Measurements from ENCODE around the gene TMPRSS11E. TPM values are rescaled to one million over a fixed set of nuclear protein-coding genes. Genes with fewer than 3 reads are reported as not detected.

The TMPRSS11E gene
- total RNA-seq, 1 experiment from 2014 or later = 1.9 TPM

DNA sequence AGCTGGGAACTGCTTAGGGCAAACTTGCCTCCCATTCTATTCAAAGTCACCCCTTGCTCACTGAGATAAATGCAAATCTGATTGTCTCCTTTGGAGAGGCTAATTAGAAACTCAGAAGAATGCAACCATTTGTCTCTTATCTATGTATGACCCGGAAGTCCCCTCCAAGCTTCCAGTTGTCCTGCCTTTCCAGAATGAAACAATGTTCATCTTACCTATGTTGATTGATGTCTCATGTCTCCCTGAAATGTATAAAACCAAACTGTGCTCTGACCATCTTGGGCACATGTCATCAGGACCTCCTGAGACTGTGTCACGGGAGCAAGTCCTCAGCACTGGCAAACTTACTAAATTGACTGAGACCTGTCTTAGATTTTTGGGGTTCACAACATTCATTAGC, 37.1 kb upstream of the TMPRSS11E start:
- TF ChIP-seq TEAD1 (CRISPR knock-in tag; IDR thresholded peaks at IDR 0.05) = peak; percentile 68; the same call in 1 of the 2 replicates
- TF ChIP-seq, protein P1, sequence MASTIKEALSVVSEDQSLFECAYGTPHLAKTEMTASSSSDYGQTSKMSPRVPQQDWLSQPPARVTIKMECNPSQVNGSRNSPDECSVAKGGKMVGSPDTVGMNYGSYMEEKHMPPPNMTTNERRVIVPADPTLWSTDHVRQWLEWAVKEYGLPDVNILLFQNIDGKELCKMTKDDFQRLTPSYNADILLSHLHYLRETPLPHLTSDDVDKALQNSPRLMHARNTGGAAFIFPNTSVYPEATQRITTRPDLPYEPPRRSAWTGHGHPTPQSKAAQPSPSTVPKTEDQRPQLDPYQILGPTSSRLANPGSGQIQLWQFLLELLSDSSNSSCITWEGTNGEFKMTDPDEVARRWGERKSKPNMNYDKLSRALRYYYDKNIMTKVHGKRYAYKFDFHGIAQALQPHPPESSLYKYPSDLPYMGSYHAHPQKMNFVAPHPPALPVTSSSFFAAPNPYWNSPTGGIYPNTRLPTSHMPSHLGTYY (CRISPR knock-in tag; IDR thresholded peaks at IDR 0.05) = no peak
- no peak for TF ChIP-seq ATF1 (CRISPR knock-in tag; IDR thresholded peaks at IDR 0.05)
- no peak for TF ChIP-seq ZNF219 (CRISPR knock-in tag; IDR thresholded peaks at IDR 0.05; ENCODE audit: borderline replicate concordance)
- TF ChIP-seq ETV6 (CRISPR knock-in tag; IDR thresholded peaks at IDR 0.05) = peak; percentile 68; the same call in 1 of the 2 replicates
- TF ChIP-seq, protein P2, sequence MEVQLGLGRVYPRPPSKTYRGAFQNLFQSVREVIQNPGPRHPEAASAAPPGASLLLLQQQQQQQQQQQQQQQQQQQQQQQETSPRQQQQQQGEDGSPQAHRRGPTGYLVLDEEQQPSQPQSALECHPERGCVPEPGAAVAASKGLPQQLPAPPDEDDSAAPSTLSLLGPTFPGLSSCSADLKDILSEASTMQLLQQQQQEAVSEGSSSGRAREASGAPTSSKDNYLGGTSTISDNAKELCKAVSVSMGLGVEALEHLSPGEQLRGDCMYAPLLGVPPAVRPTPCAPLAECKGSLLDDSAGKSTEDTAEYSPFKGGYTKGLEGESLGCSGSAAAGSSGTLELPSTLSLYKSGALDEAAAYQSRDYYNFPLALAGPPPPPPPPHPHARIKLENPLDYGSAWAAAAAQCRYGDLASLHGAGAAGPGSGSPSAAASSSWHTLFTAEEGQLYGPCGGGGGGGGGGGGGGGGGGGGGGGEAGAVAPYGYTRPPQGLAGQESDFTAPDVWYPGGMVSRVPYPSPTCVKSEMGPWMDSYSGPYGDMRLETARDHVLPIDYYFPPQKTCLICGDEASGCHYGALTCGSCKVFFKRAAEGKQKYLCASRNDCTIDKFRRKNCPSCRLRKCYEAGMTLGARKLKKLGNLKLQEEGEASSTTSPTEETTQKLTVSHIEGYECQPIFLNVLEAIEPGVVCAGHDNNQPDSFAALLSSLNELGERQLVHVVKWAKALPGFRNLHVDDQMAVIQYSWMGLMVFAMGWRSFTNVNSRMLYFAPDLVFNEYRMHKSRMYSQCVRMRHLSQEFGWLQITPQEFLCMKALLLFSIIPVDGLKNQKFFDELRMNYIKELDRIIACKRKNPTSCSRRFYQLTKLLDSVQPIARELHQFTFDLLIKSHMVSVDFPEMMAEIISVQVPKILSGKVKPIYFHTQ (CRISPR knock-in tag; IDR thresholded peaks at IDR 0.05) = peak; percentile 80; the same call in 1 of the 2 replicates
- TF ChIP-seq, protein P3, sequence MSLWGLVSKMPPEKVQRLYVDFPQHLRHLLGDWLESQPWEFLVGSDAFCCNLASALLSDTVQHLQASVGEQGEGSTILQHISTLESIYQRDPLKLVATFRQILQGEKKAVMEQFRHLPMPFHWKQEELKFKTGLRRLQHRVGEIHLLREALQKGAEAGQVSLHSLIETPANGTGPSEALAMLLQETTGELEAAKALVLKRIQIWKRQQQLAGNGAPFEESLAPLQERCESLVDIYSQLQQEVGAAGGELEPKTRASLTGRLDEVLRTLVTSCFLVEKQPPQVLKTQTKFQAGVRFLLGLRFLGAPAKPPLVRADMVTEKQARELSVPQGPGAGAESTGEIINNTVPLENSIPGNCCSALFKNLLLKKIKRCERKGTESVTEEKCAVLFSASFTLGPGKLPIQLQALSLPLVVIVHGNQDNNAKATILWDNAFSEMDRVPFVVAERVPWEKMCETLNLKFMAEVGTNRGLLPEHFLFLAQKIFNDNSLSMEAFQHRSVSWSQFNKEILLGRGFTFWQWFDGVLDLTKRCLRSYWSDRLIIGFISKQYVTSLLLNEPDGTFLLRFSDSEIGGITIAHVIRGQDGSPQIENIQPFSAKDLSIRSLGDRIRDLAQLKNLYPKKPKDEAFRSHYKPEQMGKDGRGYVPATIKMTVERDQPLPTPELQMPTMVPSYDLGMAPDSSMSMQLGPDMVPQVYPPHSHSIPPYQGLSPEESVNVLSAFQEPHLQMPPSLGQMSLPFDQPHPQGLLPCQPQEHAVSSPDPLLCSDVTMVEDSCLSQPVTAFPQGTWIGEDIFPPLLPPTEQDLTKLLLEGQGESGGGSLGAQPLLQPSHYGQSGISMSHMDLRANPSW (CRISPR knock-in tag; conservative IDR thresholded peaks at IDR 0.05; ENCODE audit: low read depth) = no peak
- TF ChIP-seq, protein P4, sequence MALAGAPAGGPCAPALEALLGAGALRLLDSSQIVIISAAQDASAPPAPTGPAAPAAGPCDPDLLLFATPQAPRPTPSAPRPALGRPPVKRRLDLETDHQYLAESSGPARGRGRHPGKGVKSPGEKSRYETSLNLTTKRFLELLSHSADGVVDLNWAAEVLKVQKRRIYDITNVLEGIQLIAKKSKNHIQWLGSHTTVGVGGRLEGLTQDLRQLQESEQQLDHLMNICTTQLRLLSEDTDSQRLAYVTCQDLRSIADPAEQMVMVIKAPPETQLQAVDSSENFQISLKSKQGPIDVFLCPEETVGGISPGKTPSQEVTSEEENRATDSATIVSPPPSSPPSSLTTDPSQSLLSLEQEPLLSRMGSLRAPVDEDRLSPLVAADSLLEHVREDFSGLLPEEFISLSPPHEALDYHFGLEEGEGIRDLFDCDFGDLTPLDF (CRISPR knock-in tag; IDR thresholded peaks at IDR 0.05) = no peak
- TF ChIP-seq, protein P5, sequence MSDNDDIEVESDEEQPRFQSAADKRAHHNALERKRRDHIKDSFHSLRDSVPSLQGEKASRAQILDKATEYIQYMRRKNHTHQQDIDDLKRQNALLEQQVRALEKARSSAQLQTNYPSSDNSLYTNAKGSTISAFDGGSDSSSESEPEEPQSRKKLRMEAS (CRISPR knock-in tag; IDR thresholded peaks at IDR 0.05) = 0 out of 2 replicates have a peak, but pooled peaks have one; percentile 49
- 0 out of 2 replicates have a peak, but pooled peaks have one; percentile 60 for TF ChIP-seq PRRX2 (CRISPR knock-in tag; IDR thresholded peaks at IDR 0.05)

DNA sequence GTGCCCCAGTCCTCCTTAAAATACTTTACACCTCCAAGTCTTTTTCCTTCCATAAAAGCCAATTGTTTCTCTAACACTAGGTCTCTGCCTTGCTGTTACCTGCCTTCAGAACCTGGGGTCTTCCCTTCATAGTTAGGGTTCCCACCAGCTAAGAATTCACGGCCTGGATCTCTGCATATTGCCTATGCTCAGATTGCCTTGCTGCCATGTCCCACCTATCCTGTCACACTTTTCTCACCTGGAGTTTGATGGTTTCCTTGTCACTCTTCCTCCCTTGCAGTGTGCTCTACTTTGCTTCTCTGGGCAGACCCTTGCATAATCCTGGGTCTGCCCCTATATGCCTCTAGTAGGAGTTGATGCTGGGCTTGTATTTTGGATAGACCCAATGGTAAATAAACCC, 36.6 kb upstream of the TMPRSS11E start:
- Mint-ChIP-seq H3K4me3 (peak overlapping the region; percentile 76; the same call in 1 of the 2 replicates), H3K27me3 (ENCODE audit: low read depth) (no peaks in the 10 kb centered on the region; the same call in 1 of the 2 replicates), H3K4me1 (peaks cover 75% of the 10 kb centered on the region), H3K9me3 (peaks cover 6% of the 10 kb centered on the region; the same call in 1 of the 2 replicates), H3K36me3 (peaks cover 11% of the 10 kb centered on the region), H3K27ac (peak overlapping the region; percentile 97)
- CTCF ChIA-PET = interaction anchor here (1.3 to 2.4 kb wide), 2 partner anchors 35 to 139 kb away, joined by 6 to 10 read pairs; no protein-coding TSS in a partner anchor
- TF ChIP-seq ATF1 (CRISPR knock-in tag; IDR thresholded peaks at IDR 0.05) (no peak), ZNF121 (CRISPR knock-in tag; IDR thresholded peaks at IDR 0.05) (peak; percentile 47; the same call in 1 of the 2 replicates), GTF2I (CRISPR knock-in tag; conservative IDR thresholded peaks at IDR 0.05) (no peak), ZNF317 (CRISPR knock-in tag; IDR thresholded peaks at IDR 0.05; ENCODE audit: borderline replicate concordance, low read depth) (no peak)
- TF ChIP-seq, protein P6, sequence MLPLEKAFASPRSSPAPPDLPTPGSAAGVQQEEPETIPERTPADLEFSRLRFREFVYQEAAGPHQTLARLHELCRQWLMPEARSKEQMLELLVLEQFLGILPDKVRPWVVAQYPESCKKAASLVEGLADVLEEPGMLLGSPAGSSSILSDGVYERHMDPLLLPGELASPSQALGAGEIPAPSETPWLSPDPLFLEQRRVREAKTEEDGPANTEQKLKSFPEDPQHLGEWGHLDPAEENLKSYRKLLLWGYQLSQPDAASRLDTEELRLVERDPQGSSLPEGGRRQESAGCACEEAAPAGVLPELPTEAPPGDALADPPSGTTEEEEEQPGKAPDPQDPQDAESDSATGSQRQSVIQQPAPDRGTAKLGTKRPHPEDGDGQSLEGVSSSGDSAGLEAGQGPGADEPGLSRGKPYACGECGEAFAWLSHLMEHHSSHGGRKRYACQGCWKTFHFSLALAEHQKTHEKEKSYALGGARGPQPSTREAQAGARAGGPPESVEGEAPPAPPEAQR (CRISPR knock-in tag; IDR thresholded peaks at IDR 0.05) = no peak
- TF ChIP-seq, protein P7, sequence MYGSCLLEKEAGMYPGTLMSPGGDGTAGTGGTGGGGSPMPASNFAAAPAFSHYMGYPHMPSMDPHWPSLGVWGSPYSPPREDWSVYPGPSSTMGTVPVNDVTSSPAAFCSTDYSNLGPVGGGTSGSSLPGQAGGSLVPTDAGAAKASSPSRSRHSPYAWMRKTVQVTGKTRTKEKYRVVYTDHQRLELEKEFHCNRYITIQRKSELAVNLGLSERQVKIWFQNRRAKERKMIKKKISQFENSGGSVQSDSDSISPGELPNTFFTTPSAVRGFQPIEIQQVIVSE (CRISPR knock-in tag; IDR thresholded peaks at IDR 0.05; ENCODE audit: borderline replicate concordance) = no peak
- TF ChIP-seq, protein P5 (CRISPR knock-in tag; IDR thresholded peaks at IDR 0.05) = 0 out of 2 replicates have a peak, but pooled peaks have one; percentile 12
- TF ChIP-seq, protein P8, sequence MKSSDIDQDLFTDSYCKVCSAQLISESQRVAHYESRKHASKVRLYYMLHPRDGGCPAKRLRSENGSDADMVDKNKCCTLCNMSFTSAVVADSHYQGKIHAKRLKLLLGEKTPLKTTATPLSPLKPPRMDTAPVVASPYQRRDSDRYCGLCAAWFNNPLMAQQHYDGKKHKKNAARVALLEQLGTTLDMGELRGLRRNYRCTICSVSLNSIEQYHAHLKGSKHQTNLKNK (CRISPR knock-in tag; IDR thresholded peaks at IDR 0.05) = no peak
- POLR2A ChIA-PET = interaction anchor here (0.6 kb wide), 1 partner anchor 60 kb away, joined by 3 read pairs; no protein-coding TSS in a partner anchor
- ATAC-seq (no peak; the same call in 1 of the 2 replicates), DNase-seq (ENCODE audit: low spot score) (no peak)

More for the DNA sequence above, 37.1 kb upstream of the TMPRSS11E start:
- peaks cover 75% of the 10 kb centered on the region for H3K4me1 Mint-ChIP-seq
- ATAC-seq (no peak), DNase-seq (ENCODE audit: low spot score) (no peak)
- peaks cover 11% of the 10 kb centered on the region for H3K36me3 Mint-ChIP-seq
- POLR2A ChIA-PET = no interaction called here
- H3K4me3 Mint-ChIP-seq = peak overlapping the region; percentile 76; the same call in 1 of the 2 replicates
- H3K9me3 Mint-ChIP-seq = peaks cover 6% of the 10 kb centered on the region; the same call in 1 of the 2 replicates
- CTCF ChIA-PET = interaction anchor here (1.3 to 2.4 kb wide), 2 partner anchors 34 to 138 kb away, joined by 6 to 10 read pairs; no protein-coding TSS in a partner anchor
- H3K27me3 Mint-ChIP-seq (ENCODE audit: low read depth) = no peaks in the 10 kb centered on the region; the same call in 1 of the 2 replicates
- H3K27ac Mint-ChIP-seq = peak overlapping the region; percentile 97
